ENCODE measurements around the gene PRR33.
"Not testable (repeated sequence)": the region's sequence is repeated elsewhere in the genome, so short reads cannot be mapped to it uniquely, and the experiment has no call there.

The PRR33 gene

DNA sequence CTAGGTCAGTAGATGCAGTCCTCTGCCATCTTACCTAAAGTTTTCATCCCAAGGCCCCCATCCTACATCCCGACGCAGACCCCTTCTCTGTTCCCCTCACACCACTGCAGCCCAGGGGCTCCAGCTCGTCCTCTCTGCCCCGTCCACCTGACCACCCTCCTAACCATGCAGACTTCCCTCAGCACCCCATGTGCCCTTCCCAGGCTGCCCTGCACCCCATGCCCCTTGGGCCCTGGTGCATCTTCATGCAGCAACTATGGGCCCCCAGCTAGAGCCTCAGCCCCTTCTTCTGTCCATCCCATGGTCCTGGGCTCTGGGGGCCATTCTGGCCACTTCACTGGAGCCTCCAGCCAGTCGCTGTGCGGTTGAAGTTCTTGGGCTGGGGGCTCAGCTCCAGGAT, 2.9 kb downstream of the PRR33 start:
- no peak for DNase-seq

DNA sequence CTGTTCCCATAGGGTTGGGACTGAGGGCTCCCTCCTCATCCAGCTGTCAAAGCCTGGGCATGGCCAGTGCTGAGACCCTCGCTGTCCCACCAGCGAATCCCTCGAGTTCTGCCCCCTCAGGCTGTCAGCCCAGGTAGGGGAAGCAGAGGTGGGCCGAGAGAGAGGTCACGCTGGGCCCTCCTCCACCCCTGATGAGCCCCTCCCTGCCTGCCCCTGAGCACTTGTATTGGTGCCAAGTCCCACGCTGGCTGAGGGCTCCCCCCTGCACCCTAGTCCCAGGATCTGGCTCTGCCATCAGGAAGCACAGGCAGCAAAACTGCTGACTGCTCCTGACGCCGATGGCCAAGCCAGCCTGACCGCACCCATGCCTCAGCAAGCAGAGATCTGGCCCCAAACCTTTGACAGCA, 3.3 kb downstream of the PRR33 start:
- no peak for DNase-seq

DNA sequence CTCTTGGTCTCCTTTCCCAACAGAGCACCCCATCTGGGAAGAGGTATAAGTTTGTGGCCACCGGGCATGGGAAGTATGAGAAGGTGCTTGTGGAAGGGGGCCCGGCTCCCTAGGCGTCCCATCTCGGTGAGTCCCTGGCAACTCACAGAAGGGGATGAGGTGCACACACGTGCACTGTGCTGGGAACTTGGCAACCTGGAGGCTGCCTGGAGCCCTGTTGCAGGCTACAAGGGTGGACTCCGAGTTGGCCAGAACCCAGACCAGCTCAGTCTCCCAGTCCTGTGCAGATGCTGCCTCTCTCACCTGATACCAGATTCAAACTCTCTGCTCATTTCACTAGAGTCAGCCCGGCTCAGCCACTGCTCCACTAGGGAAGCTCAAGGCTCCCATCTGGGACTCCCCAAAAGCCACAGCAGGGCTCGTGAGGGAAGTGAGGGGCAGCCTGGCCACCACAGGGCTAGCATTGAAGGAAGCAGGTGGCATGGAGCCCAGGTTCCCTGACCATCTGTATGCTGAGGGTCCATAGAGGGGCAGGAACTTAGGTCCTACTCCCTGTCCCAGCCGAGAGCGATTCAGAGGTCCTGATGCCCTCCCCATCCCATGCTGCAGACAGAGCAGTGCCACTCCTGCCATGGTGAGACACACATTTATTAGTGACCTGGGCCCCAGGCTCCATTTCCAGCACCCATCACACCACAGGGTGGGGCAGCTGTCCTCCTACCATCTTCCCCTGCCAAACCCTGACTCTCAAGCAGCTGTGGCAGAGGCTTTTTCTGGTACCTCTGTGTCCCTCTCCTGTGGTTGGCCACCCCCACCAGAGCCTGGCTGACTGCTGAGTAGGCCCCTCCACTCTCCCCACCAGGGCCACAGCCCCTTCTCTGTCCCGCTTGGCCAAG, 4.0 kb downstream of the PRR33 start:
- DNase-seq, result no peak

DNA sequence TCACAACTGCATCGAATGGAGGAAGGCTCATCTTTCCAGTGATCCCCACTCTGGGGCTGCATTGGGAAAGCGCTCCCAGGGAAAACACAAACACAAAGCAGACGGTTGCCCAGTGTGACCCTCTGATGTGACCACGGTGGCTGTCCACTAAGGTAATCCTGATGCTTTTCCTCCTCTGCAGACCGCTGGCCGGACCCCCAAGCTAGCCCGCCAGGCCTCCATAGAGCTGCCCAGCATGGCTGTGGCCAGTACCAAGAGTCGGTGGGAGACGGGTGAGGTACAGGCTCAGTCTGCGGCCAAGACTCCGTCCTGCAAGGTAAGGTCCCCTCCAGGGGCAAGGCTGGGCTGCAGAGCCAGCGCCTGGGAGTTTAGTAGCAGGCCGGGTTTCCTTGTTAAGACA, 5.1 kb downstream of the PRR33 start:
- not testable (repeated sequence) for DNase-seq

DNA sequence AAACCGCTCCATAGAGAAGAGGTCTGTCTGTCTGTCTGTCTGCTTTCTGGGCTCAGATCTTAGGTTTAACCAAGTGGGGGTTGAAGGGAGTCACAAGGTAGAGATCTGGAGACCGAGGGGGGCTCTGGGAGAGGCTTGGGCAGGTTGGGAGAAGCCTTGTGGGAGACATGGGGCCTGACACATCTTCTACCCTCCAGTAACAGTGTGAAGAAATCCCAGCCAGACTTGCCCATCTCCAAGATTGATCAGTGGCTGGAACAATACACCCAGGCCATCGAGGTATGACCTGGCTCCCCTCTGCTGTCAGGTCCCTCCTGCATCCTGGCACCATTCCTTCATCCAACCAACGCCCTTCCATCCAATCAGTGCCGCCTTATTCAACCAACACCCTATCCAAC, 7.4 kb downstream of the PRR33 start:
- DNase-seq, result no peak

DNA sequence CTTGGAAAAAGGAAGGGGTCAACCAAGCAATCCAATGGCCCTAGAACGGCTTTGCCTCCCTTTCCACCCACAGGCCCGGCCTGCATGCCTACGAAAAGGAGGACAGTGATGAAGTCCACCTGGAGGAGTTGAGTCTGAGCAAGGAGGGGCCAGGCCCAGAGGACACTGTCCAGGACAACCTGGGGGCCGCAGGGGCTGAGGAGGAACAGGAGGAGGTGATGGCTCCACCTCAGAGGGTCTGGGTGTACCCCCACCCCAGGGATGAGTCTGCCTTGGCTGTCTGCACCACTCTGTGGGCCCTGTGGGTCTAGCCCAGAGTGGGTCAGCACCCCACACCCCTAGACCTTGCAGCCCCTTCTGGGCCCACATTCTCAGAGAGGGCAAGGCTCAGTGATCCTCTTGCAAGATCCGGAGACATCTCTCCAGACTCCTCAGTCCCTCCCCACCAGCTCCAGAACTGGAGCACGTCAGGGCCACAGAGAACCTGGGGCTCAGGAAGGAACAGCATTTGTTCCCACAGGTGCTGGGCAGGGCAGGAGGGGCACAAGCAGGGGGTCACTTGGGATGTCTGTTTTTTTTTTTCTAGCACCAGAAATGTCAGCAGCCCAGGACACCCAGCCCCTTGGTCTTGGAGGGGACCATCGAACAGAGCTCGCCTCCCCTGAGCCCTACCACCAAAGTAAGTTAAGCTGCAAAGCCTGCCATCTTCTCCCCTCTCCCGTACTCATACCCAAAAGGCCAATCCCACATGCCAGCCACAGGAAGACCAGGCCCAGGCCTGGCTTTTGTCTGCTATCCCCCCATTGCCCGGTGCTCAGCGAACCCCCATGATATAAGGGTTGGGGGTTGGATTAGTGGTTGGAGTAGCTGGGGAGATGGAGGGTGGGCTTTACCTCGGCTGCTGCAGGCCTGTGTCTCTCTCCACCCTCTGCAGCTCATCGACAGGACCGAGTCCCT, 8.1 kb downstream of the PRR33 start:
- DNase-seq, result no peak

DNA sequence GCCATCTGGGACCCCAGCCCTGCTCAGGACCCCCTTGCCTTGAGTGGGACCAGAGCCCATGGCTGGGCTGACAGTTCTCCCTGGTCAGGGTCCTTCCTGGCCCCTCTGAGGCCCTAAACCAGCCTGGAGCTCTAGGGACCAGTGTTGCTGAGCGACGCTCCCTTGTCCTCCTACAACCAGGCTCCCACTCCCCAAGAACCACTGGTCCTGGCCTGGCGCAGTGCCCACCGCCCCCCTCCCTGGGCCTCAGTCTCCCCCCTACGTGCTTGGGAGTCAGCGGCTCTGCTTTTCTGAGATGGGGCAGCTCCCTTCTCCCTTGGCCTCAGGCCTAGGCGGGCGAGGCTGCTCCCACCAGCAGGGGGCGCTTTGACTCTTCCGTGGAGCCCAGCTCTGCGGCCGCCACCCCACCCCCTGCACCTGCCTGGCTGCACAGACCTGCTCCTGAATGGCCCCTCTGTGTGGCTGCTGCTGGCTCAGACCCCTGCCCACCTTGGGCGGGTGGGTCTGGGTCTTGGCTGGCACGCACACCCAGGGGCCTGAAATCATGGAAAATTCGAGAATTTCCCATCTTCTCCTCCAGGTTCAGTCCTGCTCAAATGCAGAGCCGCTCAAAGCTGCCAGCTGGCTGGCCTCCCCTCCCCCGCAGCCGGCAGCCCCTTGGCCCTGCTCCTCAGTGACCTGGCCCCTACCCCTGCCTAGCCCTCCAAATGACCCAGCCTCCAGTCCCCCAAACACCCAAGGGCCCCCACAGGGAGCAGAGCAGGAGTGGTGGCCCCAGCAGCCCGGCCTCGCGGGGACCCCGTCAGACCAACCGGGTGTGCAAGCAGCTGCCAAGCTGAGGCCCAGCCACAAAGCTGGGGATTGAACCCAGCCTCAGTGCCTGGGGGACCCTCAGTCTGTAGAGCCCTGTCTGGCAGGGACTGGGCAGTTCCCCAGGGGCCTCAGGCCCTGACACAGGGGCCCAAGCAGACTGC, 9.1 kb downstream of the PRR33 start:
- DNase-seq, result peak; percentile 57

DNA sequence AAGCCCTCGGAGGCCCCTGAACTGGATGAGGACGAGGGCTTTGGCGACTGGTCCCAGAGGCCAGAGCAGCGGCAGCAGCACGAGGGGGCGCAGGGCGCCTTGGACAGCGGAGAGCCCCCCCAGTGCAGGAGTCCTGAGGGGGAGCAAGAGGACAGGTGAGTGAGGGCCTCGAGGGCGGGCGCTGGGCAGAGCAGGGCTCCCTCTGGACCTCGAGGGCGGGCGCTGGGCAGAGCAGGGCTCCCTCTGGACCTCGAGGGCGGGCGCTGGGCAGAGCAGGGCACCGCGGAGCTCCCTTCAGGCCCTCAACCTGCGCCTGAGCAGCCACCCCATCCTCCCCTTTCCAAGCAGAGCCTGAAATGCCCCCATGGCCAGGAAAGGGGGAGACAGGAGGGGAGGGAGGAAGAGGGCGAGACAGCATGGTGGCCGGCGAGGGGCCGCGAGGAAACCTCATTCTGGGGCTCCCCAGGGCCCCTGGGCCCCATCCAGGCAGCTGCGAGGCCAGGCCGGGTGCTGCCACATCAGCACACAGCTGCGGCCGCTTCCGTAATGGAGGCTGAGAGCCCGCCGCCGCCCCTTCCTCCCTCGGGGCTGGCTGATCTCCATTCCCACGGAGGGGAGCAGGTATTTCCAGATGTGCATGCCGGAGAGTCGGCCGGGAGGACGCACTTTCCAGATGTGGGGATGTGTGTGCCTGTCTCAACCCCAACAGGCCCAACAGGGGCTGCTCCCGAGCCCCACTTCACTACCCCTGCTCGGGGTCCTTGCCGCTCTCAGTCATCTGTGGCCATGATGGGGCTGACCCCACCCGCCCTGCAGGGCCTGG, 10.0 kb downstream of the PRR33 start:
- DNase-seq, result no peak

DNA sequence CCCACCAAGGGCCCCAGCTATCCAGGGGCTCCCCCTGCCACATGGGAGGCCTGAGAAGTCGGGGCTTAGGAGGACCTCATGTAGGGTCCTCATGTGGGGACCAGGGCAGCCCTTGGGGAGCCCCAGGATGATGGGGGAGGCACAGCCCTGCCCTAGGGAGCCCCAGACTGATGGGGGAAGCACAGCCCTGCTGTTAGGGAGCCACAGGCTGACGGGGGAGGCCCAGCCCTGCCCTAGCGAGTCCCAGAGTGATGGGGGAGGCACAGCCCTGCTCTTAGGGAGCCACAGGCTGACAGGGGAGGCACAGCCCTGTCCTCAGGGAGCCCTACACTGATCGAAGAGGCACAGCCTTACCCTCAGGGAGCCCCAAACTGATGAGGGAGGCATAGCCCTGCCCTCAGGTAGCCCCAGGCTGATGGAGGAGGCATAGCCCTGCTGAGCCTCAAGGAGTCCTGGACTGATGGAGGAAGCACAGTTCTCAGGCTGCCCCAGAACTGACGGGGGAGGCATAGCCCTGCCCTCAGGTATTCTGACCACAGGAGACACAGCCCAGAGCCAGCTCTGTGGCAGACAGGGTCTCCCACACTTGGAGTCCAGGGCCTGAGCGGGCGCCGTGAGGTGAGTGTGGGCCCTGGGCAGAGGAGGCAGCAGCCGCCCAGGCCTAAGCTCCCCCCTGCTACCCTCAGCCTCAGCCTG, 10.8 kb downstream of the PRR33 start:
- DNase-seq, result no peak

DNA sequence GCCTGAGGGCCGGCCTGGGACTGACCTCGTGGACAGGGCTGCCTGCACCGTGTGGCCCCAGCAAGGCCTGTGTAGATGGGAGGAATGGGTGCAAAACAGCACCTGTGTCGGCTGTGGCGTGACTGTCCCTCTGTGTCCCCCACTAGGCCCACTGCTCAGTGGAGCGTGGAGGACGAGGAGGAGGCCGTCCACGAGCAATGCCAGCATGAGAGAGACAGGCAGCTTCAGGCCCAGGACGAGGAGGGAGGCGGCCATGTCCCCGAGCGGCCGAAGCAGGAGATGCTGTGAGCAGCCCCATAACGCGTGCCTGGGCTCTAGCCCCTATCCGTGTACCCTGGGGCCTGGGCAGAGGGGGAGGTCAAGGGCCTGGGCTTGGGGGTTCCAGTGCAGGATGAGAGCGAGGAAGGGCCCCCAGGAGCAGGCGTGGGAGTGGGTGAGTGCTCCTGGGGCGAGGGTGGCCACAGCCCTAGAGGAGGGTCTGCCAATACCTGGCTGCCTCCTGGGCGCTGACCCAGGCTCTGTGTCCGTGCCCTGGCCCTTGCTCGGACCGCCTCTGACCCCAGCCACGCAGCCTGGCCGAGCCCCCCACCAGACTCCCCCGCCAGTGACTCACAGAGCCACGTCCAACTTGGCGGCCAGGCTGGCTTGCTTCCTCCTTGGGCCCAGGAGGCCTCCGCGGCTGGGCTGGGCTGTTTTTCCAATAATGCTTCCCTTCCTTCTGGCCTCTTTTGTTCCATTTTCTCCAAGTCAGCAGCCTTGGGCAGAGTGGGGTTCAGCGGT, 11.6 kb downstream of the PRR33 start:
- DNase-seq, result no peak

DNA sequence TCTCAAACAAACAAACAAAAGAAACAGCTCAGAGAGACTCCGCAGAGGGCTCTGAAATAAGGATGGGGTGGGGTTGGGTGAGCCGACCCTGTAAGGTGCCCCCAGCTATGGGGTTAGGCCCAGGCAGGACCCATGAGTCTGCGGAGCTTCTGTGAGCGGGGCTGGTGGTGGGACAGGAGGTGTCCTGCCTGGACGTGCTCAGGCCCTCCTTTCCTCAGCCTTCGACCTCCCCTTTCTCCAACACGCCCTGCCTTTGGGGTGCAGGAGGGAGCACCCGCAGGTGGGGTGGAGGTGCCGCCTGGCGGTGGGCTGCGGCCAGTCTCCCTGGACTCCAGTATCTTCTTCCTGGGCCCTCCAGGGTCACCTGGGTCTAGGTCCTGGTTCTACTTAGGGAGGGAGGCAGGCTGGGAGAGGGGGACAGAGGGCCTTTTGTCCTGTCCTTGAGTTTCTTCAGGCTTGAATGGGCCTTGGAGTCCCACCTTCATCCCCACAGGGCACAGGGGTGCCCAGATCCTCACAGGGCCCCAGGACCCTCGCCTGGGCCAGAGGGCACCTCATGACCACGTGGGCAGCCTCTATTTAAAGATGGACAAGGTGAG, 12.3 kb downstream of the PRR33 start:
- DNase-seq, result no peak

DNA sequence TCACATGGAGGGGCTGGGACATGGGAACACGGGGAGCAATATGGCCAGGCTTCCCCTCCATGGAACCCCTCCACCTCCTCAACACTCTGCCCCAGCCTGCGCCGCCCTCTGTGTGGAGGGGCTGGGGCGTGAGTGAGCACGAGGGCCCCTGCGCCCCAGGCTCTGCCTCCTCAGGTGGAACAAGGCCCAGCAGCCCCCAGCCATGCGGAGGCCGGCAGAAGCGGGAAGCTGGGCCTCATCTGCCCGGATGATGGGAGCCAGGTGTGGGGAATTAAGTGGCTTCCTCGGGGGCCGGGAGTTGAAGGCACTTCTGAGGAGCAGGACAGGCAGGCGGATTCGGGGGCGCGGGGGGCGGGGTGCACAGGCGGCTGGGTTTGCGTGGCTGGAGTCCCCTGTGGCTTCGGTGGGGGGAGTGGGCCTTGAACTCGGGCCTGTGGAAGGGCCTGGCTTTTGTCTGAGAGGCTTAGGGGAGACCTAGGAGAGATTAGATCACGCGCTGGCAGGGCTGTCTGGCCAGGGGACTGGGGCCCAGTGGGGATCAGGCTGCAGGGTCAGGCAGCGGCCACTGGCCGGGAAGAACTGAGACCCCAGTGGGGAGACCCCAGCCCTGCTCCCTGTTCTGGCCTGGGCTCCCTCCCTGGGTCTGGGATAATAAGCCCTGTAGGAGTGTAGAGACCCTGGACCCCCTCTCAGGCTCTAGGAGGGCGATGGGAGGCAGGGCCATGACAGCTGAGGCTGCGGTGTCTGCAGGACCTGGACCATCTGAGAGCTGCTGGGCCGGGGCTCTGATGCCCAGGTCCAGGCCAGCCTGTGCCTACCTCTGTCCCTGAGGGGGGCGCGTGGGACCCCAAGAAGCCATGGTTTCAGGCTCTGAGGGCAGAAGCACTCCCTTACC, 13.3 kb downstream of the PRR33 start:
- no peak for DNase-seq

DNA sequence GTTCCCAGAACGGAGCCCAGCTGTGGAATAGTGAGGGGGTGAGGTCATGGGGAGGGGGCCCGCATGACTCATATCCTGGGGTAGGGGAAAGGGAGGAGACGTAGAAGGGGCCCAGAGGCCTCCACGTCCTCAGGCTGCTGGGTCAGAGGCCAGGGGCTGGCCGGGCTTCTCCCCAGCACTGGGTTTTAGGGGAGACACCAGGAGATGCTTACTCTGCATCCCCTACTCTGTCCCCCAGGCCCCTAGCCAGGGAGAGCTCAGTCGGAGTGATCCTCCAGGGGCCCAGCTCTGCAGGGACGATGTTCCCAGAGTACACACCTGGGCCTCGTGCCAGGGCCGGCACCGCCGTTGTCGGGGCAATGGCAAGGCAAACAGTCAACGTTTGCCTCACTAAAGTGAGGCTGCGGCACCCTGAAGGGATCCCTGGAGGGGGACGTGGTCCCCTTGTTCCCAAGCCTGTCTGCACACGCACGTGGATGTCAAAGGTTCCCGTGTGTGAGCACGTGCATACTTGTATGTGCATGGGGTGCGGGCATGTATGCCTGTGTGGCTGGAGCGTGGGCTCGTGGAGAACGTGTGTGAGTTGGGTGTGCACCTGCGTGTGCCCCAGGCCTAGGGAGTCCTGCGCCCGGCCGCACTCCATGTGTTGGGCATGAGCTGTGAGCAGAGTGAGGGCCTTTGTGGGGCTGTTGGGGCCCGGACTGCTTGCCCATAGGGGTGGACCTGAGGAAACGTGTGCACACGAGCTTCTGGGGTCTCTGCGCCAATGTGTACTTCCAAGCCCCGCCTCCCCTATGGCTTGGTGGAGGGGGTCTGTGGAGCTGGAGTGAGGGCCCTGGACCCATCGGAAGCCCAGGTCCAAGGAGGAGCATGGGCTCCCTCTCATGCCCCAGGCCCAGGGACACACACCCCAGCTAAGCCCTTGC, 14.2 kb downstream of the PRR33 start:
- DNase-seq, result no peak

DNA sequence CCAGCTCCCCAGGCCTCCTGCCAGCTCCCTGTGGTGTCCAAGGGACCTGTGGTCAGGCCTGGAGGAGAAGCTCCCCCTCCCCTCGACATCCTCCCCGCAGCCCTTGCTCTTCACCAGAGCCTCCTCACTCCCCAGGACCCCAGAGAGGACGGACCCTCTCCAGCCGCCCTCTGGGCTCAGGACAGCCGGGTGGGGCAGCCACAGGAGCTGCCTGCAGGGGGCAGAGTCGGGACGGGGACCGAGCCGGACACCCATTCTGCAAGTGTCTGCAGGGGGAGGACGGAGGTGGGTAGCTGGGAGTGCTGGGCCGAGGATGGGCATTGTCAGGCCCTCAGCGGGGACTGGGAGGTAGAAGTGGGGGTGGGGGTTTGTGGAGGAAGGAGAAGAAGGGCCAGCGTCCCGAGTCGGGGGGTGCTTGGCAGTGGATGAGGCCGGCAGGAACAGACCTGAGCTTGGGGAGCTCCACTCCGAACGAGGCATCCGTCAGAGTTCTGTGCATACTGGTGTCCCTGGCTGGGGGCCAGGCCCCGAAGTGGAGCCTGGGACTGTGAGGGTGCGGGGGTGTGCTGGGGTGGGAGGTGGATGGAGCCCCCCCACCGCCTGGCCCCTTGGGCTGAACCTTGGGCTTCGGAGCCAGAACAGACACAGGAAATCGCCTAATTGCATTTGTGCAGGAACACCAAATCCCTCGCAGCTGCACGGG, 15.2 kb downstream of the PRR33 start:
- no peak for DNase-seq

DNA sequence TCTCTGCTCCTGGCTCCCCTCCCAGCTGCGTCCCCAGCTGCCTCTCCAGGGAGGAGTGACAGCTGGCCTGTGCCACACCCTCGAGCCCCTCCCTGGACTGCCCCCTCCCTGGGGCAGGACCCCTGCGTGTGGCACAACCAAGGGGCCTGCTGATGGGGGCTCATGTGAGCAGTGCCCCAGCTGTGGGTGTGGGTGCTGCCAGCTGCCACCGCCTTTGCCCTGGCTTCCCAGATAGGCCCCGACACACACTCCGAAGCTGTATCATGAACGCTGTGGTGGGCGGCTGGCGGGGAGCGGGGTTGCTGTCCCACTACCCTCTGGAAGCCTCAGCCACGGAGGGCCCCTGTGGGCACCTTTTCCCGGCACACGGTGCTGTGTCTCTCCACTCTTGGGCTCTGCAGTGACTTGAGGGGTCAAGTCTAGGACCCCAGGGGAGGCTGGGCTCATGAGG, 15.8 kb downstream of the PRR33 start:
- DNase-seq, result not testable (repeated sequence)

DNA sequence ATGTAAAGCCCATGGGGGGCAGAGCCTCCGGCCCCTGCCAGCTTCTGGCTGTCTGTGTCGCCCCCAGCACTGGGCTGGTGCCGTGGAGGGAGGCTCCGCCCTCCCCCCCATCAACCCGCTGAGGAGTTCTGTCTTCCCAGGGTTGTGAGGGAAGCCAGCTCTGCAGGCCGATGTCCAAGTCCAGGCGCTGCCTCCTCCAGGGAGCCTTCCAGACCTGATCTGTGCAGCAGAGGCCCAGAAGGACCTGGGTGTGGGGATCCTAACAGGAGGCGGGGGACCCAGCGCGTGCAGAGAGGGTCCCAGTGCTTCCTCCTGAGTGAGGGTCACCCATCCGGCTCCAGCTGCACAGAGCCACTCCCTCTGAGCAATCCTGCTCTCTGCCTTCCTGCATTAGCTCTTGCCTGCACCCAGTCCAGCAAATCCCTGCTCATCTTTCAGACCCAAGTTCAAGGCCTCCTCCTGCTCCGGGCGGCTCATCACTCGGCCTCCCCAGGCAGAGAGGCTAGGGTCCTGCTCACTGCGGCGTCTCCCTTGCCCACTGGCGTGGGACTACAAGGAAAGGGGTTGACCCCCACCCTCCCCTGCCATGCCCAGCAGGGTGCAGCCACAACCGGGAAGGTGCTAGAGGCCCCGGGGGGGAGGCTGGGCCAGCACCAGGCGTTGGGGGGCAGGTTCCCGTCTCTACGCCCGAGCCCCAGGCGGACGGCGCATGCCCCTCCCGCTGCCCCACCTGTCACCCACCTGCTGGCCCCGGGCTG, 16.4 kb downstream of the PRR33 start:
- no peak for DNase-seq
